Osteocyte (in vitro differentiated cells): ENCODE data around the gene GNPTG. TPM values are rescaled to one million over a fixed set of nuclear protein-coding genes. Genes with fewer than 3 reads are reported as not detected.

ENCODE experiments used
- DNase-seq: peaks from one replicate; pipeline ENCODE4 v3.0.0; 2021; ENCODE audit warnings: mixed read lengths; ENCODE audit not compliant: unreplicated experiment; ENCODE audit errors: extremely low spot score
- H3K27ac Mint-ChIP-seq: one replicate; pipeline ENCODE4 v1.8.0; 2021; ENCODE audit warnings: mild to moderate bottlenecking, mixed read lengths; ENCODE audit not compliant: unreplicated experiment
- H3K27me3 Mint-ChIP-seq: one replicate; pipeline ENCODE4 v1.8.0; 2021; ENCODE audit warnings: mixed read lengths; ENCODE audit not compliant: unreplicated experiment
- H3K36me3 Mint-ChIP-seq: one replicate; pipeline ENCODE4 v1.8.0; 2021; ENCODE audit warnings: mixed read lengths; ENCODE audit not compliant: unreplicated experiment
- H3K4me1 Mint-ChIP-seq: one replicate; pipeline ENCODE4 v1.8.0; 2021; ENCODE audit warnings: mixed read lengths; ENCODE audit not compliant: unreplicated experiment
- H3K4me3 Mint-ChIP-seq: one replicate; pipeline ENCODE4 v1.8.0; 2021; ENCODE audit warnings: mild to moderate bottlenecking, moderate library complexity, mixed read lengths; ENCODE audit not compliant: unreplicated experiment
- H3K9me3 Mint-ChIP-seq: one replicate; pipeline ENCODE4 v1.8.0; 2021; ENCODE audit warnings: mixed read lengths; ENCODE audit not compliant: unreplicated experiment
- CTCF ChIP-seq: fragments of 200-600 bp; sonication (generic); IDR thresholded peaks from 2 replicates; pipeline ENCODE4 v1.5.0; 2021; ENCODE audit warnings: antibody characterized with exemption, mild to moderate bottlenecking, moderate library complexity
- total RNA-seq: library from RNA; stranded (reverse); gene quantifications from 2 replicates; pipeline ENCODE4 v1.2.1, GENCODE V29; 2021

Gene GNPTG
- total RNA-seq, 1 donor from 2014 or later: 94.3 TPM

- TF ChIP-seq CTCF: no peak
- H3K27ac Mint-ChIP-seq: no peak overlapping the region
- no peaks in the 10 kb centered on the region for H3K9me3 Mint-ChIP-seq
- DNase-seq: no peak
- peaks cover 8% of the 10 kb centered on the region for H3K36me3 Mint-ChIP-seq
- H3K4me1 Mint-ChIP-seq: no peaks in the 10 kb centered on the region
- no peak overlapping the region for H3K4me3 Mint-ChIP-seq
- H3K27me3 Mint-ChIP-seq: no peaks in the 10 kb centered on the region
These were observed 10.1 kb downstream of the GNPTG start for GRCh38 chr16:1361685-1362360.

- Mint-ChIP-seq H3K4me1 (no peaks in the 10 kb centered on the region), H3K27me3 (no peaks in the 10 kb centered on the region), H3K27ac (no peak overlapping the region), H3K36me3 (peaks cover 8% of the 10 kb centered on the region), H3K4me3 (no peak overlapping the region), H3K9me3 (no peaks in the 10 kb centered on the region)
- TF ChIP-seq CTCF: no peak
- no peak for DNase-seq
These were observed 11.1 kb downstream of the GNPTG start for GRCh38 chr16:1362807-1363206.

- Mint-ChIP-seq H3K9me3 (no peaks in the 10 kb centered on the region), H3K27me3 (no peaks in the 10 kb centered on the region), H3K4me1 (no peaks in the 10 kb centered on the region), H3K4me3 (no peak overlapping the region), H3K36me3 (peaks cover 8% of the 10 kb centered on the region), H3K27ac (no peak overlapping the region)
- DNase-seq: no peak
- peak; percentile 74 for TF ChIP-seq CTCF
These were observed 11.8 kb downstream of the GNPTG start for GRCh38 chr16:1363501-1364041.

GRCh38 chr16:1364510-1364909, 12.8 kb downstream of the GNPTG start:
- Mint-ChIP-seq H3K27ac (no peak overlapping the region), H3K4me3 (no peak overlapping the region), H3K9me3 (no peaks in the 10 kb centered on the region), H3K27me3 (no peaks in the 10 kb centered on the region), H3K4me1 (no peaks in the 10 kb centered on the region), H3K36me3 (peaks cover 8% of the 10 kb centered on the region)
- no peak for DNase-seq
- no peak for TF ChIP-seq CTCF

GRCh38 chr16:1366060-1366711, 14.5 kb downstream of the GNPTG start:
- Mint-ChIP-seq H3K27ac (no peak overlapping the region), H3K36me3 (peaks cover 8% of the 10 kb centered on the region), H3K27me3 (no peaks in the 10 kb centered on the region), H3K9me3 (no peaks in the 10 kb centered on the region), H3K4me3 (no peak overlapping the region), H3K4me1 (no peaks in the 10 kb centered on the region)
- TF ChIP-seq CTCF: no peak
- DNase-seq: no peak
